ENCODE results near the gene ACTR8.

Gene ACTR8

GRCh38 chr3:53900666-53901331 is 18.8 kb upstream of the ACTR8 start:
- TF ChIP-seq CTCF (IDR thresholded peaks at IDR 0.05; ENCODE audit: borderline replicate concordance, insufficient read depth, low read depth, low read length) = no peak
- no peak overlapping the region for H3K4me3 ChIP-seq (ENCODE audit: low read depth, low read length)

GRCh38 chr3:53899750-53900149 is 17.8 kb upstream of the ACTR8 start:
- TF ChIP-seq CTCF (IDR thresholded peaks at IDR 0.05; ENCODE audit: borderline replicate concordance, insufficient read depth, low read depth, low read length) = no peak

GRCh38 chr3:53892286-53892637 is 10.3 kb upstream of the ACTR8 start:
- TF ChIP-seq CTCF (IDR thresholded peaks at IDR 0.05; ENCODE audit: borderline replicate concordance, insufficient read depth, low read depth, low read length) = no peak
- peak overlapping the region; percentile 40 for H3K4me3 ChIP-seq (ENCODE audit: low read depth, low read length)

More at GRCh38 chr3:53899750-53900149, 17.8 kb upstream of the ACTR8 start:
- no peak overlapping the region for H3K4me3 ChIP-seq (ENCODE audit: low read depth, low read length)

- H3K4me3 ChIP-seq (ENCODE audit: low read depth, low read length) = peak within 1 kb of the TSS; percentile 71
- no peak for TF ChIP-seq CTCF (IDR thresholded peaks at IDR 0.05; ENCODE audit: borderline replicate concordance, insufficient read depth, low read depth, low read length)
Observed at GRCh38 chr3:53891497-53892285, 9.7 kb upstream of the ACTR8 start, which contains the start of gene SELENOK. TSS of gene SELENOK (minus strand) at chr3:53891859.

- H3K4me3 ChIP-seq (ENCODE audit: low read depth, low read length) = peak overlapping the region; percentile 71
- no peak for TF ChIP-seq CTCF (IDR thresholded peaks at IDR 0.05; ENCODE audit: borderline replicate concordance, insufficient read depth, low read depth, low read length)
Observed at GRCh38 chr3:53890726-53891475, 8.9 kb upstream of the ACTR8 start.

- TF ChIP-seq CTCF (IDR thresholded peaks at IDR 0.05; ENCODE audit: borderline replicate concordance, insufficient read depth, low read depth, low read length) = no peak
- H3K4me3 ChIP-seq (ENCODE audit: low read depth, low read length) = no peak overlapping the region
Observed at GRCh38 chr3:53888232-53888631, 6.3 kb upstream of the ACTR8 start.
